Dendritic cell treated with granulocyte-macrophage colony-stimulating factor and Interleukin-4, amounts not matched to agents 40 ng/mL and 50 ng/mL, for 4 days (primary cell): Measurements from ENCODE around the gene PDCD5.
A peak's percentile ranks its signal among the peaks of the same experiment; 100 is the strongest.
"Not testable (repeated sequence)": the region's sequence is repeated elsewhere in the genome, so short reads cannot be mapped to it uniquely, and the experiment has no call there.

Experiments
- H3K27ac Mint-ChIP-seq: one replicate; pipeline ENCODE4 v1.8.0; 2022; ENCODE audit warnings: mild to moderate bottlenecking, mixed read lengths
- H3K27me3 Mint-ChIP-seq: one replicate; pipeline ENCODE4 v1.8.0; 2022; ENCODE audit warnings: mild to moderate bottlenecking, mixed read lengths
- H3K36me3 Mint-ChIP-seq: one replicate; pipeline ENCODE4 v1.8.0; 2022; ENCODE audit warnings: low read depth, mixed read lengths
- H3K4me1 Mint-ChIP-seq: one replicate; pipeline ENCODE4 v1.8.0; 2022; ENCODE audit warnings: low read depth, mixed read lengths
- H3K4me3 Mint-ChIP-seq: one replicate; pipeline ENCODE4 v1.8.0; 2022; ENCODE audit warnings: mild to moderate bottlenecking, moderate library complexity, mixed read lengths
- H3K9me3 Mint-ChIP-seq: one replicate; pipeline ENCODE4 v1.8.0; 2022; ENCODE audit warnings: mixed read lengths
- intact Hi-C: fragments of 100-400 bp; cut with micrococcal nuclease; formaldehyde crosslinking; loops from one replicate; pipeline ENCODE4 v1.15.0; 2022

The PDCD5 gene

GRCh38 chr19:32566246-32566830 lies 14.7 kb upstream of the PDCD5 start:
- no peaks in the 10 kb centered on the region for H3K36me3 Mint-ChIP-seq

DNA sequence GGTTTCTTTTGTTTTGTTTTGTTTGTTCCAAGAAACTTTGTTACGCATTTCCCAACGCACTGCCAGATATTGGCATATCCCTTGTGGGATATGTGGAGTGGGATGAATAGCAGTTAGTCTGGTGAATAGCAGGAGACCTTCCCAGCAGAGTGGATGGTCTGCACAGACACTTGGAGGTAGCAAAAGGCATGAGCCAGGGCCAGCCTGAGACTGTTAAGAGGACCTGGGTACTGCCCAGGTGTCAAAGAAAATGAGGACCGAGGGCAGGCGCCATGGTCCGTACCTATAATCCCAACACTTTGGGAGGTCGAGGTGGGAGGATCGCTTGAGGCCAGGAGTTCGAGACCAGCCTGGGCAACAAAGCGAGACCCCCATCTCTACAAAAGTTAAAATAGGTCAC lies 13.5 kb upstream of the PDCD5 start:
- H3K36me3 Mint-ChIP-seq = no peaks in the 10 kb centered on the region
- intact Hi-C loops = no loop called here
- no peak overlapping the region for H3K4me3 Mint-ChIP-seq
- no peaks in the 10 kb centered on the region for H3K9me3 Mint-ChIP-seq
- no peak overlapping the region for H3K27ac Mint-ChIP-seq
- H3K27me3 Mint-ChIP-seq = peaks cover 53% of the 10 kb centered on the region
- no peaks in the 10 kb centered on the region for H3K4me1 Mint-ChIP-seq

More at GRCh38 chr19:32566246-32566830, 14.7 kb upstream of the PDCD5 start:
- Mint-ChIP-seq H3K4me3 (no peak overlapping the region), H3K4me1 (no peaks in the 10 kb centered on the region), H3K27me3 (peaks cover 47% of the 10 kb centered on the region), H3K9me3 (no peaks in the 10 kb centered on the region), H3K27ac (no peak overlapping the region)
- intact Hi-C loops = no loop called here

DNA sequence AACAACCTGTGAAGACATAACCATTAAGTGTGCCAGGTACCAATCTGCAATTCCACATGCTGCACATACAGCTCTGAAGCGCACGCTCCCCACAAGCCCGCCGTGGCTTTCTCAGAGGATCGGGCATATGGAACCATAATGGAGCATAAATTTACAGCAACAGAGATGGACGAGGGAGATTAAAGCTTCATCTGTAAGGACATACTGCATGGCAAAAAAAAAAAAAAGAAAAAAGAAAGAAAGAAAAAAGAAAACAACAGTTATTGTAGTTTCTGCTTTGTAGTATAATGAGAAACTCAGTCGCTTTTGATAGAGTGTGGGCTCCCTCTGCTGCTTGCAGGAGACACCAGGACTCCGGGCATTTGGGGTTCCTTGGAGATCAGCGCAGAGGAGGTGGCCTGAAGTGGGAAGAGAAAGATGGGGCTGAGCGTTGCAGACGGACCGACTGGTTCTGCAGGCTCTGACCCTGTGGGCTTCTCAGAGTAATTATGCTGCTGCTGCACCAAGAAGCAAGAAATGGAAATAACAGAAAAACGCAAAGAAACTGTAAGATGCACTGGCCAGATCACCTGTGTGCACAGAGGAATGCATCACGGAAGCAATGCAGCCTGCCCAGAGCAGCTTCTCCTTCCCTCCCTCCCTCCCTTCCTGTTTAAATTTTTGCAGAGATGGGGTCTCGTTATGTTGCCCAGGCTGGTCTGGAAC lies 10.8 kb upstream of the PDCD5 start:
- Mint-ChIP-seq H3K4me3 (no peak overlapping the region), H3K9me3 (no peaks in the 10 kb centered on the region), H3K27ac (no peak overlapping the region), H3K36me3 (no peaks in the 10 kb centered on the region), H3K27me3 (peaks cover 65% of the 10 kb centered on the region), H3K4me1 (no peaks in the 10 kb centered on the region)
- intact Hi-C loops = loop anchor here (10.0 kb wide), 3 partner anchors 165 to 1215 kb away; partner anchors contain the start of genes DPY19L3 and ZNF507

DNA sequence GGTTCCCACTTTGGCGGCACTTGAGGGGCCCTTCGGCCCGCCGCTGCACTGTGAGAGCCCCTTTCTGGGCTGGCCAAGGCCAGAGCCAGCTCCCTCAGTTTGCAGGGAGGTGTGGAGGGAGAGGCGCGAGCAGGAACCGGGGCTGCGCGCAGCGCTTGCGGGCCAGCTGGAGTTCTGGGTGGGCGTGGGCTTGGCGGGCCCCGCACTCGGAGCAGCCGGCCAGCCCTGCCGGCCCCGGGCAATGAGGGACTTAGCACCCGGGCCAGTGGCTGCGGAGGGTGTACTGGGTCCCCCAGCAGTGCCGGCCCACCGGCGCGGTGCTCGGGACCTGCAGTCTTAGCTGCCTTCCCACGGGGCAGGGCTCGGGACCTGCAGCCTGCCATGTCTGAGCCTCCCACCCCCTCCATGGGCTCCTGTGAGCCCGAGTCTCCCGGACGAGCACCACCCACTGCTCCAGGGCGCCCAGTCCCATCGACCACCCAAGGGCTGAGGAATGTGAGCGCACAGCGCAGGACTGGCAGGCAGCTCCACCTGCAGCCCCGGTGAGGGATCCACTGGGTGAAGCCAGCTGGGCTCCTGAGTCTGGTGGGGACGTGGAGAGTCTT lies 9.4 kb upstream of the PDCD5 start:
- intact Hi-C loops = loop anchor here (10.0 kb wide), 3 partner anchors 167 to 1217 kb away; partner anchors contain the start of genes DPY19L3 and ZNF507
- peaks cover 69% of the 10 kb centered on the region for H3K27me3 Mint-ChIP-seq
- H3K4me3 Mint-ChIP-seq, H3K36me3 Mint-ChIP-seq, H3K9me3 Mint-ChIP-seq, H3K4me1 Mint-ChIP-seq, H3K27ac Mint-ChIP-seq: not testable (repeated sequence)

- H3K36me3 Mint-ChIP-seq, H3K4me1 Mint-ChIP-seq, H3K9me3 Mint-ChIP-seq, H3K27ac Mint-ChIP-seq, H3K4me3 Mint-ChIP-seq: not testable (repeated sequence)
- H3K27me3 Mint-ChIP-seq = peaks cover 62% of the 10 kb centered on the region
- intact Hi-C loops = loop anchor here (10.0 kb wide), 3 partner anchors 168 to 1218 kb away; partner anchors contain the start of genes DPY19L3 and ZNF507
Measured at GRCh38 chr19:32572700-32573491, 8.1 kb upstream of the PDCD5 start.

- H3K4me3 Mint-ChIP-seq = no peak overlapping the region
- no peaks in the 10 kb centered on the region for H3K4me1 Mint-ChIP-seq
- H3K36me3 Mint-ChIP-seq = no peaks in the 10 kb centered on the region
- no peak overlapping the region for H3K27ac Mint-ChIP-seq
- H3K27me3 Mint-ChIP-seq = peaks cover 58% of the 10 kb centered on the region
- H3K9me3 Mint-ChIP-seq = no peaks in the 10 kb centered on the region
- intact Hi-C loops = loop anchor here (10.0 kb wide), 3 partner anchors 169 to 1219 kb away; partner anchors contain the start of genes DPY19L3 and ZNF507
Measured at GRCh38 chr19:32573492-32573794, 7.5 kb upstream of the PDCD5 start.

DNA sequence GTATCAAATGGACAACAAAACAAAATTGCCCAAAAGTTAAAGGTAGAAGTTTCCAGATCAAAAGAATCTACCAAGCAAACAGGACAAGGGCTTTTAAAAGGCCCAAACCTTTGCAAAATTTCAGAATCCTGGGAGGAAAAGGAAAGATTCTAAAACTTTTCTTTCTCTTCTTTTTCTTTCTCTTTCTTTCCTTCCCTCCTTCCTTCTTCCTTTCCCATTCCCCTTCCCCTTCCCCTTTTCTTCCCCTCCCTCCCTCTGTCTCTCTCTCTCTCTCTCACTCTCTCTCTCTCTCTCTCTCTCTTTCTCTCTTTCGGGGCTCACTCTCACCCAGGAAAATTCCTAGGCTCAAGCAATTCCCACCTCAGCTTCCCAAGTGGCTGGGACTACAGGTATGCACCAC lies 4.2 kb upstream of the PDCD5 start:
- peaks cover 5% of the 10 kb centered on the region for H3K4me1 Mint-ChIP-seq
- intact Hi-C loops = loop anchor here (10.0 kb wide), 3 partner anchors 172 to 1222 kb away; partner anchors contain the start of genes DPY19L3 and ZNF507
- peaks cover 41% of the 10 kb centered on the region for H3K27me3 Mint-ChIP-seq

GRCh38 chr19:32580353-32580900 lies 563 bp upstream of the PDCD5 start:
- peak overlapping the region; percentile 94 for H3K4me3 Mint-ChIP-seq
- H3K27me3 Mint-ChIP-seq = peaks cover 19% of the 10 kb centered on the region
- no peaks in the 10 kb centered on the region for H3K9me3 Mint-ChIP-seq
- H3K4me1 Mint-ChIP-seq = peaks cover 14% of the 10 kb centered on the region
- H3K36me3 Mint-ChIP-seq = peaks cover 37% of the 10 kb centered on the region
- H3K27ac Mint-ChIP-seq = peak overlapping the region; percentile 87
- intact Hi-C loops = loop anchor here (5.0 kb wide), 1 partner anchor 92 kb away; no protein-coding TSS in a partner anchor

More for the DNA sequence above, 4.2 kb upstream of the PDCD5 start:
- Mint-ChIP-seq H3K36me3 (peaks cover 7% of the 10 kb centered on the region), H3K4me3 (no peak overlapping the region), H3K9me3 (no peaks in the 10 kb centered on the region), H3K27ac (no peak overlapping the region)

DNA sequence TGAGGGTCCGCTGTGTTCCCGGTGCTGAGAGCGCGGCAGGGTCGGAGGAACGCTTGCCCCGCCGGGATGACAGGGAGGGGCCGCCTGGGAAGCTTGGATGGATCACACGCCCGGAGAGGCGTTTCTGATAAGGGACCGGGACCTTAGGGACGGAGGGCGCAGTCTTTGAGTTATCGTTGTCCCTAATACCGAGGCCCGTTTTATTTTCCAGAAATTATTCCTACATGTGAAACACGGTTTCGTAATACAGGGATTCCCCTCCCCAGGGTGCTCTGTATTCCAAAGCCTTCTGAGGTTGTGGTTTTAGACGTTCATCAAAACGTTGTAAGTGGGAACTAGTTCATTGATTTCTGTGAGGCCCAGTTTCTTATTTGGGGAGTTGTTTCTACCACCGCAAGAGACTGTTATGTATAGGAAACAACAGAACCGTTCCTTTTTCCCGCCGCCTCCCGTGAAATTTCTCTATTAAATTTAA lies 752 bp downstream of the PDCD5 start:
- Mint-ChIP-seq H3K27me3 (peaks cover 11% of the 10 kb centered on the region), H3K4me3 (peak overlapping the region; percentile 94), H3K4me1 (peaks cover 14% of the 10 kb centered on the region), H3K9me3 (no peaks in the 10 kb centered on the region), H3K27ac (peak overlapping the region; percentile 87), H3K36me3 (peaks cover 50% of the 10 kb centered on the region)
- intact Hi-C loops = loop anchor here (5.0 kb wide), 1 partner anchor 91 kb away; no protein-coding TSS in a partner anchor

DNA sequence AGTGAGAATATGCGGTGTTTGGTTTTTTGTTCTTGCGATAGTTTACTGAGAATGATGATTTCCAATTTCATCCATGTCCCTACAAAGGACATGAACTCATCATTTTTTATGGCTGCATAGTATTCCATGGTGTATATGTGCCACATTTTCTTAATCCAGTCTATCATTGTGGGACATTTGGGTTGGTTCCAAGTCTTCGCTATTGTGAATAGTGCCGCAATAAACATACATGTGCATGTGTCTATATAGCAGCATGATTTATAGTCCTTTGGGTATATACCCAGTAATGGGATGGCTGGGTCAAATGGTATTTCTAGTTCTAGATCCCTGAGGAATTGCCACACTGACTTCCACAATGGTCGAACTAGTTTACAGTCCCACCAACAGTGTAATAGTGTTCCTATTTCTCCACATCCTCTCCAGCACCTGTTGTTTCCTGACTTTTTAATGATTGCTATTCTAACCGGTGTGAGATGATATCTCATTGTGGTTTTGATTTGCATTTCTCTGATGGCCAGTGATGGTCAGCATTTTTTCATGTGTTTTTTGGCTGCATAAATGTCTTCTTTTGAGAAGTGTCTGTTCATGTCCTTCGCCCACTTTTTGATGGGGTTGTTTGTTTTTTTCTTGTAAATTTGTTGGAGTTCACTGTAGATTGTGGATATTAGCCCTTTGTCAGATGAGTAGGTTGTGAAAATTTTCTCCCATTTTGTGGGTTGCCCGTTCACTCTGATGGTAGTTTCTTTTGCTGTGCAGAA lies 6.9 kb downstream of the PDCD5 start:
- H3K4me3 Mint-ChIP-seq, H3K27me3 Mint-ChIP-seq, H3K27ac Mint-ChIP-seq, H3K9me3 Mint-ChIP-seq, H3K4me1 Mint-ChIP-seq, intact Hi-C loops: not testable (repeated sequence)
- H3K36me3 Mint-ChIP-seq = peaks cover 78% of the 10 kb centered on the region

- Mint-ChIP-seq H3K4me3 (no peak overlapping the region), H3K4me1 (no peaks in the 10 kb centered on the region), H3K36me3 (peaks cover 83% of the 10 kb centered on the region), H3K27me3 (no peaks in the 10 kb centered on the region), H3K9me3 (peaks cover 10% of the 10 kb centered on the region), H3K27ac (no peak overlapping the region)
- intact Hi-C loops = no loop called here
Measured at GRCh38 chr19:32594021-32594420, 13.0 kb downstream of the PDCD5 start.

DNA sequence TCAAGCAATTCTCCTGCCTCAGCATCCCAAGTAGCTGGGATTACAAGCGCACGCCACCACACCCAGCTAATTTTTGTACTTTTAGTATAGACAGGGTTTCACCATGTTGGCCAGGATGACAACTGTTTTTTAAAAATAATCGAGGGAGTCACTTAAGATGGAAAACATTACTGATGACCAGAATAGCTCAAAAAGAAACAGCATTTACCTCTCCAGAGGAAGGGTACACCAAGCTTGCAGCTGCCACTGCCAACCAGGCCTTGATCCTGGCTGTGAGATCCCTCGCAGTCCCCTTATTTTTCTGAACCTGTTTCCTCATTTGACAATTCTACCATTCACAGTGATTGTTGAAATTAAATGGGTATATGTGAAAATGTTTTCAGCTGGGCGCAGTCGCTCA lies 14.5 kb downstream of the PDCD5 start:
- Mint-ChIP-seq H3K36me3 (peaks cover 94% of the 10 kb centered on the region), H3K9me3 (peaks cover 10% of the 10 kb centered on the region)
- intact Hi-C loops = loop anchor here (5.0 kb wide), 1 partner anchor 97 kb away; the partner anchor contains the start of gene NUDT19

DNA sequence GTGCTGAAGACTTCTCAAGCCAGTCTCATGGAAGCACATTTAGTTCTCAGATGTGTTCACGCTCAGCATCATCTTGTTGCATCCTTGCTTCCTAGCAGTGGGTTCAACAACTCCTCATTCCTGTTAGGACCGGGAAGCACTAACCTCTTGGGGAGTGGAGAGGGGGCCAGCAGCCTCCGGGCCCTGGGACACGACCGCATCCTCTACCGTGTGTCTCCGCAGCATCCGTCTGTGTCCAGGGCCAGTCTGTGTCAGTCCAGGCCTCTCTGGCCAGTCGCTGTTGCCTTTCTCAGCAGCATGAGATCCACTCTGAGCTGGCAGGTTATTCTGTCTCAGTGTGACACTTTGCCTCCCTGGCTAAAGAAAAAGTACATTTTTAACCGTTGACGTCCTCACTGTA lies 17.0 kb downstream of the PDCD5 start:
- Mint-ChIP-seq H3K9me3 (no peaks in the 10 kb centered on the region), H3K4me1 (no peaks in the 10 kb centered on the region), H3K27ac (no peak overlapping the region), H3K4me3 (no peak overlapping the region), H3K36me3 (peaks cover 96% of the 10 kb centered on the region), H3K27me3 (no peaks in the 10 kb centered on the region)
- intact Hi-C loops = loop anchor here (5.0 kb wide), 1 partner anchor 94 kb away; the partner anchor contains the start of gene NUDT19

More for the DNA sequence above, 14.5 kb downstream of the PDCD5 start:
- Mint-ChIP-seq H3K27ac (no peak overlapping the region), H3K27me3 (no peaks in the 10 kb centered on the region), H3K4me3 (no peak overlapping the region), H3K4me1 (no peaks in the 10 kb centered on the region)
